ENCODE data around the gene ACTR3C. TPM values are rescaled to one million over a fixed set of nuclear protein-coding genes. Genes with fewer than 3 reads are reported as not detected.

ACTR3C gene
- total and polyA plus RNA-seq, 2 of the 13 experiments (the other 11 are each of a cell fraction or from before 2014, with no cell fraction given): 3.8 to 7.5 TPM

DNA sequence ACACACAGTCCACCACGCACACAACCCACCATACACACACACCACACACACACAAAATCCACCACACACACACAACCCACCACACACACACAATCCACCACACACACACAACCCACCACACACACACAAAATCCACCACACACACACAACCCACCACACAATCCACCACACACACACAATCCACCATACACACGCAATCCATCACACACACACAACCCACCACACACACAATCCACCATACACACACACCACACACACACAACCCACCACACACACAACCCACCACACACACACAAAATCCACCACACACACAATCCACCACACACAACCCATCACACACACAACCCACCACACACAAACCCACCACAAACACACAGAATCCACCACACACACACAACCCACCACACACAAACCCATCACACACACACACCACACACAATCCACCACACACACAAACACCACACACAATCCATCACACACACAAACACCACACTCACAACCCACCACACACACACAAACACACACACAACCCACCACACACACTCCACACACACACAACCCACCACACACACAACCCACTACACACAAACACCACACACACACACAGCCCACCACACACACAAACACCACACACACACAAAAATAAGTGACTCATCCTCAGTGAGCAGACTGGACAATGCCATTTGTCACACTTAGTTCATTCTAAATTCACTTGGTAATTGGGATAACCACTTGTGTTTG, 36.4 kb upstream of the ACTR3C start:
- ATAC-seq: no peak

More for the DNA sequence above, 36.4 kb upstream of the ACTR3C start:
- H3K79me2 ChIP-seq (ENCODE audit: insufficient read depth, low read length): no peaks in the 10 kb centered on the region
- DNase-seq (ENCODE audit: low spot score) (no peak), FAIRE-seq (peak; percentile 75)
- H3K27me3 ChIP-seq (ENCODE audit: control insufficient read depth in 1 of 2, insufficient read depth in 2 of 2, low read length in 2 of 2): no peaks in the 10 kb centered on the region
- H3K4me1 ChIP-seq (ENCODE audit: insufficient read depth, low read length): peaks cover 57% of the 10 kb centered on the region
- BruUV-seq (replicated peaks): no TSS peak
- TF ChIP-seq SNAI1 (CRISPR knock-in tag; IDR thresholded peaks at IDR 0.05; ENCODE audit: borderline replicate concordance) (no peak), HNRNPL (IDR thresholded peaks at IDR 0.05; ENCODE audit: low read depth, low read length) (peak; percentile 82), CREB1 (IDR thresholded peaks at IDR 0.05) (0 out of 2 replicates have a peak, but pooled peaks have one; percentile 5), CREB1 (CRISPR knock-in tag; IDR thresholded peaks at IDR 0.05) (no peak), ZNF790 (CRISPR knock-in tag; IDR thresholded peaks at IDR 0.05; ENCODE audit: borderline replicate concordance) (no peak), ZNF121 (CRISPR knock-in tag; IDR thresholded peaks at IDR 0.05) (no peak), ZNF205 (CRISPR knock-in tag; IDR thresholded peaks at IDR 0.05) (no peak)
- TF ChIP-seq, protein P1, sequence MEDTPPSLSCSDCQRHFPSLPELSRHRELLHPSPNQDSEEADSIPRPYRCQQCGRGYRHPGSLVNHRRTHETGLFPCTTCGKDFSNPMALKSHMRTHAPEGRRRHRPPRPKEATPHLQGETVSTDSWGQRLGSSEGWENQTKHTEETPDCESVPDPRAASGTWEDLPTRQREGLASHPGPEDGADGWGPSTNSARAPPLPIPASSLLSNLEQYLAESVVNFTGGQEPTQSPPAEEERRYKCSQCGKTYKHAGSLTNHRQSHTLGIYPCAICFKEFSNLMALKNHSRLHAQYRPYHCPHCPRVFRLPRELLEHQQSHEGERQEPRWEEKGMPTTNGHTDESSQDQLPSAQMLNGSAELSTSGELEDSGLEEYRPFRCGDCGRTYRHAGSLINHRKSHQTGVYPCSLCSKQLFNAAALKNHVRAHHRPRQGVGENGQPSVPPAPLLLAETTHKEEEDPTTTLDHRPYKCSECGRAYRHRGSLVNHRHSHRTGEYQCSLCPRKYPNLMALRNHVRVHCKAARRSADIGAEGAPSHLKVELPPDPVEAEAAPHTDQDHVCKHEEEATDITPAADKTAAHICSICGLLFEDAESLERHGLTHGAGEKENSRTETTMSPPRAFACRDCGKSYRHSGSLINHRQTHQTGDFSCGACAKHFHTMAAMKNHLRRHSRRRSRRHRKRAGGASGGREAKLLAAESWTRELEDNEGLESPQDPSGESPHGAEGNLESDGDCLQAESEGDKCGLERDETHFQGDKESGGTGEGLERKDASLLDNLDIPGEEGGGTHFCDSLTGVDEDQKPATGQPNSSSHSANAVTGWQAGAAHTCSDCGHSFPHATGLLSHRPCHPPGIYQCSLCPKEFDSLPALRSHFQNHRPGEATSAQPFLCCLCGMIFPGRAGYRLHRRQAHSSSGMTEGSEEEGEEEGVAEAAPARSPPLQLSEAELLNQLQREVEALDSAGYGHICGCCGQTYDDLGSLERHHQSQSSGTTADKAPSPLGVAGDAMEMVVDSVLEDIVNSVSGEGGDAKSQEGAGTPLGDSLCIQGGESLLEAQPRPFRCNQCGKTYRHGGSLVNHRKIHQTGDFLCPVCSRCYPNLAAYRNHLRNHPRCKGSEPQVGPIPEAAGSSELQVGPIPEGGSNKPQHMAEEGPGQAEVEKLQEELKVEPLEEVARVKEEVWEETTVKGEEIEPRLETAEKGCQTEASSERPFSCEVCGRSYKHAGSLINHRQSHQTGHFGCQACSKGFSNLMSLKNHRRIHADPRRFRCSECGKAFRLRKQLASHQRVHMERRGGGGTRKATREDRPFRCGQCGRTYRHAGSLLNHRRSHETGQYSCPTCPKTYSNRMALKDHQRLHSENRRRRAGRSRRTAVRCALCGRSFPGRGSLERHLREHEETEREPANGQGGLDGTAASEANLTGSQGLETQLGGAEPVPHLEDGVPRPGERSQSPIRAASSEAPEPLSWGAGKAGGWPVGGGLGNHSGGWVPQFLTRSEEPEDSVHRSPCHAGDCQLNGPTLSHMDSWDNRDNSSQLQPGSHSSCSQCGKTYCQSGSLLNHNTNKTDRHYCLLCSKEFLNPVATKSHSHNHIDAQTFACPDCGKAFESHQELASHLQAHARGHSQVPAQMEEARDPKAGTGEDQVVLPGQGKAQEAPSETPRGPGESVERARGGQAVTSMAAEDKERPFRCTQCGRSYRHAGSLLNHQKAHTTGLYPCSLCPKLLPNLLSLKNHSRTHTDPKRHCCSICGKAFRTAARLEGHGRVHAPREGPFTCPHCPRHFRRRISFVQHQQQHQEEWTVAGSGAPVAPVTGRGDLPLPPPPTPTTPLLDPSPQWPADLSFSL (CRISPR knock-in tag; IDR thresholded peaks at IDR 0.05): peak; percentile 80
- 91% methylated on average over 2 of the region's 2 CpGs for WGBS (ENCODE audit: low lambda C conversion rate)
- in situ Hi-C loops (cut with HindIII; ENCODE audit: extremely low pct_ligation_motif_present, low pct_unique_long_range_greater_than_20kb): no loop called here
- CTCF ChIA-PET (ENCODE audit: low intra/inter-chr PET ratio, low total read pairs): no interaction called here
- H3K9ac ChIP-seq (ENCODE audit: insufficient read depth, low read depth, low read length): no peak overlapping the region
- H2AFZ ChIP-seq (ENCODE audit: low read length): no peak overlapping the region
- H4K20me1 ChIP-seq (ENCODE audit: insufficient read depth, low read length): no peaks in the 10 kb centered on the region
- H3K4me3 ChIP-seq (replicated peaks in 1 of 3; ENCODE audit: insufficient read depth in 1 of 3, low read depth in 2 of 3, low read length in 3 of 3): no peak overlapping the region
- POLR2A ChIA-PET: interaction anchor here (1.3 kb wide), 1 partner anchor 29 kb away, joined by 3 read pairs; no protein-coding TSS in a partner anchor
- H3K9me3 ChIP-seq (ENCODE audit: low read length): no peaks in the 10 kb centered on the region
- intact Hi-C loops (cut with micrococcal nuclease; ENCODE audit: unreplicated experiment): loop anchor here (5.0 to 10.0 kb wide), 2 partner anchors 37 to 75 kb away; partner anchors contain the start of genes ACTR3C and LRRC61
- no peak overlapping the region for H3K4me2 ChIP-seq (ENCODE audit: low read depth, low read length)
- no peak overlapping the region for H3K27ac ChIP-seq (ENCODE audit: extremely low read length, insufficient read depth, low read length)
- H3K36me3 ChIP-seq (replicated peaks in 1 of 2; ENCODE audit: control insufficient read depth in 1 of 2, insufficient read depth in 2 of 2, low read length in 2 of 2): no peaks in the 10 kb centered on the region

Measured in HepG2 (cell line).